ENCODE measurements around the gene MIGA2. TPM values are rescaled to one million over a fixed set of nuclear protein-coding genes. Genes with fewer than 3 reads are reported as not detected.

Gene MIGA2
- total RNA-seq, 1 experiment from 2014 or later: 28.6 TPM

DNA sequence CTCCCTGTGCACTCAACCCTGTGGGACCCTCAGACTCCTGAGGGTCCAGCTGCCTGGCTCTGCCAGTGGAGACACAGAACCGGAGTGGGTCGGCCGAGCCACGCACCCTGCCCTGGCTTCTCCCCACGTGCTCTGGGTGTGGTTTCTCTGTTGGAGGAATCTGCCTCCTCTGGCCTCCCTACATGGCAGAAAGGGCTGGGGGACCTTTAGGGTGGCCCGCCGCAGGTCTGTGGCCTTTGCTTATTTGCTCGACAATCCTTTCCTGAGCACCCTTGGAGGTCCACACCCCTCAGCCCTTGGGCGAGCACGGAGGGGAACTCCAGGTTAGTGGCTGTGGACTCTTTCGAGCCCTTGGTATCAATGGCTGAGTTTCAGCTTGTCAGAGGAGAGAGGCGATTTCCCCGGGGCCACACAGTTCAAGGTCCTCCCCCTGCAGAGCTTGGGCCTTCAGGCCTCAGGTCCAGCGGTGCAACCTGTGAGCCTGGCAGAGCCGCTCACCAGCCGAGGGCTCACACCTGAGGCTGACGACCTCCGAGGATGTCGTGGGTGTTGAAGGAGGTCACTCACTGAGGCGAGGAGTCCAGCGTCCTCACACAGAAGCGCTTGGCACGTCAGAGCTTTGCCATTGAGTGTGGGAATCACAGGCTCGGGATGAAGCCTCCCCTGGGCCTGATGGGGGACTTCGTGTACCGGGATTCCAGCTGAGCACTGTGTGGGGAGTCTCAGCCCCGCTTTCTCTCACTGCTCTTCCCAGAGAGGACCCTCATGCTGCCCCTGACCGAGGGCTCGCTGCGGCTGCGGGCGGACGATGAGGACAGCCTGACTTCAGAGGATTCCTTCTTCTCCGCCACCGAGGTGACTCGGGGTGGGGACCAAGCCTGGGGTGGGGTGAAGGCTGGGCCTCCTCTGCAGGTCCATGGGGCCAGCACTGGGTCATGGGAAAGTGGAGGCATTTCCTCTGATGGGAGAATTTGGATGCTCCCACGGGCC lies 23.7 kb downstream of the MIGA2 start:
- TF ChIP-seq, protein P1, sequence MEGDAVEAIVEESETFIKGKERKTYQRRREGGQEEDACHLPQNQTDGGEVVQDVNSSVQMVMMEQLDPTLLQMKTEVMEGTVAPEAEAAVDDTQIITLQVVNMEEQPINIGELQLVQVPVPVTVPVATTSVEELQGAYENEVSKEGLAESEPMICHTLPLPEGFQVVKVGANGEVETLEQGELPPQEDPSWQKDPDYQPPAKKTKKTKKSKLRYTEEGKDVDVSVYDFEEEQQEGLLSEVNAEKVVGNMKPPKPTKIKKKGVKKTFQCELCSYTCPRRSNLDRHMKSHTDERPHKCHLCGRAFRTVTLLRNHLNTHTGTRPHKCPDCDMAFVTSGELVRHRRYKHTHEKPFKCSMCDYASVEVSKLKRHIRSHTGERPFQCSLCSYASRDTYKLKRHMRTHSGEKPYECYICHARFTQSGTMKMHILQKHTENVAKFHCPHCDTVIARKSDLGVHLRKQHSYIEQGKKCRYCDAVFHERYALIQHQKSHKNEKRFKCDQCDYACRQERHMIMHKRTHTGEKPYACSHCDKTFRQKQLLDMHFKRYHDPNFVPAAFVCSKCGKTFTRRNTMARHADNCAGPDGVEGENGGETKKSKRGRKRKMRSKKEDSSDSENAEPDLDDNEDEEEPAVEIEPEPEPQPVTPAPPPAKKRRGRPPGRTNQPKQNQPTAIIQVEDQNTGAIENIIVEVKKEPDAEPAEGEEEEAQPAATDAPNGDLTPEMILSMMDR (IDR thresholded peaks at IDR 0.05; ENCODE audit: unreplicated experiment): no peak
- ChIA-PET POLR2A (no interaction called here), CTCF (no interaction called here)
- H3K4me1 Mint-ChIP-seq (ENCODE audit: insufficient read depth, unreplicated experiment): no peaks in the 10 kb centered on the region
- BruUV-seq (replicated peaks): no TSS peak
- H3K9me3 Mint-ChIP-seq (ENCODE audit: unreplicated experiment): no peaks in the 10 kb centered on the region
- H3K36me3 Mint-ChIP-seq (ENCODE audit: insufficient read depth, unreplicated experiment): peaks cover 45% of the 10 kb centered on the region
- DNase-seq (ENCODE audit: unreplicated experiment): no peak
- H3K27ac Mint-ChIP-seq (ENCODE audit: low read depth, unreplicated experiment): no peak overlapping the region
- no peaks in the 10 kb centered on the region for H3K27me3 Mint-ChIP-seq (ENCODE audit: insufficient read depth, unreplicated experiment)
- no peak overlapping the region for H3K4me3 Mint-ChIP-seq (ENCODE audit: unreplicated experiment)
- intact Hi-C loops (cut with micrococcal nuclease): no loop called here

DNA sequence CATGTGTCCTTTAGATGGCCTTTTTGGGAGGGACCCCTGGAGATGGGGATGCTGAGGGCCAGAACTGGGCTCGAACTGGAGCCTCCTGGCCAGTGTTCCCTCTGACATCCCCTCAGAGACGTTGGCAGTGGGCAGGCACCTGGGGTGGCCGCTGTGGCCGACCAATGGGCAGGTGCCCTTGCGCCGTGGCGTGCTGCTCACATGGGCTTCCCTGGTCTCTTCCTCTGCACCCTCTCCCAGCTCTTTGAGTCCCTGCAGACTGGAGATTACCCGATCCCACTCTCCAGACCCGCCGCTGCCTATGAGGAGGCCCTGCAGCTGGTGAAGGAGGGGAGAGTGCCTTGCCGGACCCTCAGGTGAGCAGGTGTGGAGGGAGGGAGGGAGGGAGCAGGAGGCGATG lies 24.6 kb downstream of the MIGA2 start:
- POLR2A ChIA-PET: no interaction called here
- no TSS peak for BruUV-seq (replicated peaks)
- Mint-ChIP-seq H3K27me3 (ENCODE audit: insufficient read depth, unreplicated experiment) (no peaks in the 10 kb centered on the region), H3K4me1 (ENCODE audit: insufficient read depth, unreplicated experiment) (no peaks in the 10 kb centered on the region), H3K36me3 (ENCODE audit: insufficient read depth, unreplicated experiment) (peaks cover 48% of the 10 kb centered on the region), H3K4me3 (ENCODE audit: unreplicated experiment) (no peak overlapping the region), H3K9me3 (ENCODE audit: unreplicated experiment) (no peaks in the 10 kb centered on the region), H3K27ac (ENCODE audit: low read depth, unreplicated experiment) (no peak overlapping the region)
- intact Hi-C loops (cut with micrococcal nuclease): no loop called here
- CTCF ChIA-PET: no interaction called here
- TF ChIP-seq, protein P1 (IDR thresholded peaks at IDR 0.05; ENCODE audit: unreplicated experiment): no peak
- no peak for DNase-seq (ENCODE audit: unreplicated experiment)

DNA sequence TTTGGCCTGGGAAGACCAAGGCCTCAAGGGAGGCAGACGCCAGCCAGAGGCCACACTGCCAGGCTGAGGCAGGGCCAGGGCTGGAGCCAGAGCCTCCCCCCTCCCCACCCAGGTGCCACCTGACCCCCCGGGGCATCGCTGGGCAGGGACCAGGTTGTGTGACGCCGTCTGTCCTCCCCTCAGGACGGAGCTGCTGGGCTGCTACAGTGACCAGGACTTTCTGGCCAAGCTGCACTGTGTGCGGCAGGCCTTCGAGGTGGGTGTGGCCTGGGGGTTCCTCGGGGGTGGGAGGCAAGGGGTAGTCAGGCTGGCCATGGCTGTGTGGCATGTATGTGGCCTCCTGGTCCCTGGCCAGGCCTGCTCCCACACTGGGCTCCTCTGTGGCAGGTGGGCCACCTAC lies 26.6 kb downstream of the MIGA2 start:
- H3K27ac Mint-ChIP-seq (ENCODE audit: low read depth, unreplicated experiment): no peak overlapping the region
- intact Hi-C loops (cut with micrococcal nuclease): no loop called here
- H3K4me1 Mint-ChIP-seq (ENCODE audit: insufficient read depth, unreplicated experiment): no peaks in the 10 kb centered on the region
- no TSS peak for BruUV-seq (replicated peaks)
- no peaks in the 10 kb centered on the region for H3K27me3 Mint-ChIP-seq (ENCODE audit: insufficient read depth, unreplicated experiment)
- no peak for DNase-seq (ENCODE audit: unreplicated experiment)
- H3K9me3 Mint-ChIP-seq (ENCODE audit: unreplicated experiment): no peaks in the 10 kb centered on the region
- H3K36me3 Mint-ChIP-seq (ENCODE audit: insufficient read depth, unreplicated experiment): peaks cover 54% of the 10 kb centered on the region
- ChIA-PET CTCF (no interaction called here), POLR2A (no interaction called here)
- TF ChIP-seq, protein P1 (IDR thresholded peaks at IDR 0.05; ENCODE audit: unreplicated experiment): no peak
- H3K4me3 Mint-ChIP-seq (ENCODE audit: unreplicated experiment): no peak overlapping the region

DNA sequence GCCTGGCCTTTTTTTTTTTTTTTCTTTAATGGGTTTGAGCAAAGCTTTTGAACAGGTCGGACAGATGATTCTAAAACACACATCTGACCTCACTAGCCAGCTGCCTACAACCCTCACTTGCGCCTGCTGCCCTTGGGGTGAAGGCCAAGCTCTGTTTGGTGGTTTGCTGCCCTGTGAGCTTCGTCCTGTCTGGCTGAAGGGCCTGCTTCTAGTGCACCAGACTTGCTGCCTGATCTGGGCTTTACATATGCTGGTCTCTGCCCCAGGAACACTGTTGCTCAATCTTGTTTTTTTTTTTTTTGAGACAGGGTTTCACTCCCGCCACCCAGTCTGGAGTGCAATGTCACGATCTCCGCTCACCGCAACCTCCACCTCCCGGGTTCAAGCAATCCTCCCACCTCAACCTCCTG lies 28.1 kb downstream of the MIGA2 start:
- peaks cover 54% of the 10 kb centered on the region for H3K36me3 Mint-ChIP-seq (ENCODE audit: insufficient read depth, unreplicated experiment)
- no peak overlapping the region for H3K27ac Mint-ChIP-seq (ENCODE audit: low read depth, unreplicated experiment)
- no peak for DNase-seq (ENCODE audit: unreplicated experiment)
- BruUV-seq (replicated peaks): no TSS peak
- TF ChIP-seq, protein P1 (IDR thresholded peaks at IDR 0.05; ENCODE audit: unreplicated experiment): no peak
- H3K27me3 Mint-ChIP-seq (ENCODE audit: insufficient read depth, unreplicated experiment): no peaks in the 10 kb centered on the region
- H3K4me3 Mint-ChIP-seq (ENCODE audit: unreplicated experiment): no peak overlapping the region
- intact Hi-C loops (cut with micrococcal nuclease): no loop called here
- no peaks in the 10 kb centered on the region for H3K4me1 Mint-ChIP-seq (ENCODE audit: insufficient read depth, unreplicated experiment)
- POLR2A ChIA-PET: interaction anchor here (0.7 kb wide), 1 partner anchor 17 kb away, joined by 3 read pairs; no protein-coding TSS in a partner anchor
- CTCF ChIA-PET: no interaction called here
- H3K9me3 Mint-ChIP-seq (ENCODE audit: unreplicated experiment): no peaks in the 10 kb centered on the region

Data from MCF 10A (cell line).